Mesenchymal stem cell (in vitro differentiated cells and primary cell): ENCODE measurements around the gene JAGN1.
"Not testable (repeated sequence)": the region's sequence is repeated elsewhere in the genome, so short reads cannot be mapped to it uniquely, and the experiment has no call there.

Experiments used
- DNase-seq: peaks from one replicate; pipeline ENCODE4 v3.0.0-alpha.2; 2013
- H2AFZ ChIP-seq: one replicate; pipeline ENCODE4 v1.6.1; 2013; ENCODE audit warnings: low read depth, mild to moderate bottlenecking, control low read depth, inconsistent platforms, low read length, moderate library complexity
- H2AK5ac ChIP-seq: 2 replicates; pipeline ENCODE4 v1.6.1; 2013; ENCODE audit warnings: low read length, moderate library complexity, mild to moderate bottlenecking, inconsistent platforms; ENCODE audit not compliant: severe bottlenecking
- H2BK120ac ChIP-seq: one replicate; pipeline ENCODE4 v1.6.1; 2013; ENCODE audit warnings: low read depth, mild to moderate bottlenecking, inconsistent platforms, low read length, moderate library complexity
- H2BK12ac ChIP-seq, 2 experiments: one replicate each; pipeline ENCODE4 v1.6.1; 2013; ENCODE audit warnings: inconsistent platforms in 2 of 2, low read length in 2 of 2, mild to moderate bottlenecking in 2 of 2, moderate library complexity in 2 of 2, control low read depth in 1 of 2
- H2BK15ac ChIP-seq: one replicate; pipeline ENCODE4 v1.6.1; 2013; ENCODE audit warnings: mild to moderate bottlenecking, low read depth, inconsistent platforms; ENCODE audit not compliant: poor library complexity, severe bottlenecking
- H2BK5ac ChIP-seq: 2 replicates; pipeline ENCODE4 v1.6.1; 2013; ENCODE audit warnings: low read depth, mild to moderate bottlenecking, low read length, control low read depth, inconsistent platforms; ENCODE audit not compliant: poor library complexity, severe bottlenecking
- H3K14ac ChIP-seq, 2 experiments: one replicate each; pipeline ENCODE4 v1.6.1; 2013; ENCODE audit warnings: inconsistent platforms in 2 of 2, low read length in 2 of 2, control low read depth in 1 of 2, mild to moderate bottlenecking in 1 of 2, moderate library complexity in 1 of 2
- H3K18ac ChIP-seq, 2 experiments: one replicate each; pipeline ENCODE4 v1.6.1; 2013; ENCODE audit warnings: inconsistent platforms in 2 of 2, low read length in 2 of 2, control low read depth in 1 of 2, low read depth in 1 of 2, mild to moderate bottlenecking in 1 of 2
- H3K23ac ChIP-seq, 2 experiments: one replicate each; pipeline ENCODE4 v1.6.1; 2013; ENCODE audit warnings: inconsistent platforms in 2 of 2, low read length in 2 of 2, mild to moderate bottlenecking in 2 of 2, moderate library complexity in 2 of 2, control low read depth in 1 of 2
- H3K27ac ChIP-seq: 2 replicates; pipeline ENCODE4 v1.5.1; 2013; ENCODE audit warnings: mild to moderate bottlenecking, moderate library complexity, low read length, control low read depth, inconsistent platforms; ENCODE audit not compliant: poor library complexity, severe bottlenecking
- H3K27me3 ChIP-seq, 2 experiments: 2 replicates each; pipeline versions ENCODE4 v1.6.1 to v1.7.0; 2013; ENCODE audit warnings: low read length in 2 of 2, mild to moderate bottlenecking in 2 of 2, moderate library complexity in 2 of 2, control low read depth in 1 of 2, inconsistent platforms in 1 of 2; ENCODE audit not compliant: control insufficient read depth in 1 of 2, insufficient read depth in 1 of 2
- H3K36me3 ChIP-seq, 2 experiments: 2 replicates each; pipeline versions ENCODE4 v1.6.1 to v1.7.0; 2013; ENCODE audit warnings: low read length in 2 of 2, control low read depth in 1 of 2, inconsistent platforms in 1 of 2, low read depth in 1 of 2, mild to moderate bottlenecking in 1 of 2; ENCODE audit not compliant: insufficient read depth in 2 of 2, control insufficient read depth in 1 of 2
- H3K4ac ChIP-seq, 2 experiments: one replicate each; pipeline ENCODE4 v1.6.1; 2013; ENCODE audit warnings: inconsistent platforms in 2 of 2, low read length in 2 of 2, mild to moderate bottlenecking in 2 of 2, moderate library complexity in 2 of 2, control low read depth in 1 of 2, low read depth in 1 of 2
- H3K4me1 ChIP-seq: 2 replicates; pipeline ENCODE4 v1.6.1; 2013; ENCODE audit warnings: low read depth, low read length, control low read depth; ENCODE audit not compliant: control insufficient read depth, insufficient read depth
- H3K4me2 ChIP-seq: 2 replicates; pipeline ENCODE4 v1.6.1; 2013; ENCODE audit warnings: low read length, mild to moderate bottlenecking, inconsistent platforms; ENCODE audit not compliant: poor library complexity, severe bottlenecking
- H3K4me3 ChIP-seq, 2 experiments: 2 replicates each; pipeline versions ENCODE4 v1.5.1 to v1.7.0; 2013; ENCODE audit warnings: low read length in 2 of 2, mild to moderate bottlenecking in 2 of 2, control low read depth in 1 of 2, low read depth in 1 of 2; ENCODE audit not compliant: insufficient read depth in 1 of 2
- H3K79me1 ChIP-seq: replicated peaks from 2 replicates; pipeline ENCODE4 v1.6.1; 2013; ENCODE audit warnings: mild to moderate bottlenecking, control low read depth, low read length, inconsistent platforms; ENCODE audit not compliant: poor library complexity, severe bottlenecking
- H3K9ac ChIP-seq: 2 replicates; pipeline ENCODE4 v1.7.0; 2013; ENCODE audit warnings: mild to moderate bottlenecking, low read length, moderate library complexity
- H3K9me3 ChIP-seq: 2 replicates; pipeline ENCODE4 v1.7.0; 2013; ENCODE audit warnings: mild to moderate bottlenecking, low read length; ENCODE audit not compliant: control insufficient read depth
- H4K8ac ChIP-seq: one replicate; pipeline ENCODE4 v1.6.1; 2013; ENCODE audit warnings: inconsistent platforms, mild to moderate bottlenecking, low read length, moderate library complexity
- H4K91ac ChIP-seq: one replicate; pipeline ENCODE4 v1.6.1; 2013; ENCODE audit warnings: mild to moderate bottlenecking, low read length, inconsistent platforms
- WGBS: methylation state at CpG from one replicate; pipeline ENCODE4 v1.1.7; 2013; ENCODE audit warnings: mixed read lengths; 5-methylcytosine and 5-hydroxymethylcytosine counted together

JAGN1 gene

GRCh38 chr3:9870978-9871377 is 19.4 kb upstream of the JAGN1 start:
- Histone ChIP-seq H3K9ac (peak overlapping the region; percentile 22), H3K27ac (no peak overlapping the region), H3K4ac (no peak overlapping the region), H3K23ac (no peak overlapping the region), H3K14ac (no peak overlapping the region), H3K4me3 (no peak overlapping the region), H3K36me3 (no peaks in the 10 kb centered on the region), H2BK15ac (no peak overlapping the region), H3K79me1 (no peaks in the 10 kb centered on the region), H2BK120ac (no peak overlapping the region), H2AK5ac (no peak overlapping the region), H2BK12ac (no peak overlapping the region), H2AFZ (no peak overlapping the region), H3K27me3 (no peaks in the 10 kb centered on the region), H3K9me3 (no peaks in the 10 kb centered on the region), H4K8ac (no peak overlapping the region), H4K91ac (no peak overlapping the region), H3K18ac (no peak overlapping the region), H3K4me1 (peaks cover 1% of the 10 kb centered on the region), H2BK5ac (no peak overlapping the region), H3K4me2 (no peak overlapping the region)
- DNase-seq, result peak; percentile 27
- WGBS, result no CpG with 5 or more reads among the region's 1 CpG

DNA sequence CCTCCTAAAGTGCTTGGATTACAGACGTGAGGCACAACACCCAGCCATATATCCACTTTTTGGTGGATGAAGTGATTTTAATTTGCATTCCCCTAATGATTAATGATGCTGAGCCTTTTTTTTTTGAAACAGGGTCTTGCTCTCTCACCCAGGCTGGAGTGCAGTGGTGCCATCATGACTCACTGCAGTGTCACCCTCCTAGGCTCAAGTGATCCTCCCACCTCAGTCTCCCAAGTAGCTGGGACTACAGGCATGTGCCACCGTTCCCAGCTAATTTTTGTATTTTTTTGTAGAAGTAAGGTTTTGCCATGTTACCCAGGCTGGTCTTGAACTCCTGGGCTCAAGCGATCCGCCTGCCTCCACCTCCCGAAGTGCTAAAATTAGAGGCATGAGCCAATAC is 18.3 kb upstream of the JAGN1 start:
- H3K9ac ChIP-seq, H3K4ac ChIP-seq, H3K27me3 ChIP-seq, H3K14ac ChIP-seq, H3K79me1 ChIP-seq, H3K9me3 ChIP-seq, H3K4me1 ChIP-seq, H4K8ac ChIP-seq, H3K18ac ChIP-seq, H2AFZ ChIP-seq, DNase-seq, H3K23ac ChIP-seq, H3K4me3 ChIP-seq, H3K36me3 ChIP-seq, H2BK15ac ChIP-seq, H4K91ac ChIP-seq, H3K4me2 ChIP-seq, H2AK5ac ChIP-seq, H2BK120ac ChIP-seq, H3K27ac ChIP-seq, H2BK5ac ChIP-seq: not testable (repeated sequence)
- H2BK12ac ChIP-seq, result peak overlapping the region in 1 of 2 experiments; percentile 93
- 97% methylated on average over 5 of the region's 5 CpGs for WGBS

GRCh38 chr3:9875448-9875847 is 15.0 kb upstream of the JAGN1 start:
- H4K91ac ChIP-seq, result no peak overlapping the region
- H4K8ac ChIP-seq, result no peak overlapping the region
- H3K4me2 ChIP-seq, result no peak overlapping the region

GRCh38 chr3:9876255-9876654 is 14.2 kb upstream of the JAGN1 start:
- not testable (repeated sequence) for DNase-seq

More at GRCh38 chr3:9875448-9875847, 15.0 kb upstream of the JAGN1 start:
- Histone ChIP-seq H2BK120ac (no peak overlapping the region), H2AK5ac (no peak overlapping the region), H3K36me3 (no peaks in the 10 kb centered on the region), H3K79me1 (no peaks in the 10 kb centered on the region), H3K9me3 (no peaks in the 10 kb centered on the region), H2BK5ac (no peak overlapping the region), H3K27ac (no peak overlapping the region), H3K4ac (no peak overlapping the region), H3K14ac (no peak overlapping the region), H3K9ac (no peak overlapping the region), H3K4me3 (no peak overlapping the region), H3K4me1 (peaks cover 1% of the 10 kb centered on the region), H2AFZ (no peak overlapping the region), H3K23ac (no peak overlapping the region), H2BK15ac (no peak overlapping the region), H2BK12ac (no peak overlapping the region), H3K18ac (no peak overlapping the region), H3K27me3 (peaks cover 0 to 4% of the 10 kb centered on the region in 2 experiments)
- no peak for DNase-seq

More at GRCh38 chr3:9876255-9876654, 14.2 kb upstream of the JAGN1 start:
- H4K91ac ChIP-seq, H2BK5ac ChIP-seq, H3K4ac ChIP-seq, H3K9me3 ChIP-seq, H3K79me1 ChIP-seq, H3K36me3 ChIP-seq, H4K8ac ChIP-seq, H2BK15ac ChIP-seq, H3K4me2 ChIP-seq, H3K14ac ChIP-seq, H2BK12ac ChIP-seq, H2AFZ ChIP-seq, H3K27me3 ChIP-seq, H3K23ac ChIP-seq, H3K4me3 ChIP-seq, H3K4me1 ChIP-seq, H3K27ac ChIP-seq, H2AK5ac ChIP-seq, H2BK120ac ChIP-seq, H3K9ac ChIP-seq, H3K18ac ChIP-seq: not testable (repeated sequence)
- WGBS, result 96% methylated on average over 2 of the region's 4 CpGs
